WTC11 (cell line): Measurements from ENCODE around the gene SLC16A13.

Source experiments
- ATF3 ChIP-seq: sonication (generic); formaldehyde crosslinking; conservative IDR thresholded peaks from 2 replicates; pipeline ENCODE4 v1.8.1; 2022; ENCODE audit warnings: mild to moderate bottlenecking, missing genetic modification reagents
- ATF6 ChIP-seq: sonication (generic); formaldehyde crosslinking; IDR thresholded peaks from 2 replicates; pipeline ENCODE4 v1.8.1; 2023; ENCODE audit warnings: mild to moderate bottlenecking, missing genetic modification reagents
- CREB1 ChIP-seq: sonication (generic); formaldehyde crosslinking; IDR thresholded peaks from 2 replicates; pipeline ENCODE4 v1.8.0; 2023; ENCODE audit warnings: mild to moderate bottlenecking, missing genetic modification reagents
- CREM ChIP-seq: sonication (generic); formaldehyde crosslinking; IDR thresholded peaks from 2 replicates; pipeline ENCODE4 v1.8.1; 2022; ENCODE audit warnings: mild to moderate bottlenecking, missing genetic modification reagents, moderate library complexity
- CTCF ChIP-seq: fragments of 200-600 bp; IDR thresholded peaks from 2 replicates; pipeline ENCODE4 v1.8.0; 2022; ENCODE audit warnings: antibody characterized with exemption
- E2F5 ChIP-seq: sonication (generic); formaldehyde crosslinking; IDR thresholded peaks from 2 replicates; pipeline ENCODE4 v1.8.1; 2022; ENCODE audit warnings: mild to moderate bottlenecking, moderate library complexity, missing genetic modification reagents
- ESRRA ChIP-seq: sonication (generic); formaldehyde crosslinking; IDR thresholded peaks from 2 replicates; pipeline ENCODE4 v1.8.1; 2022; ENCODE audit warnings: mild to moderate bottlenecking, missing genetic modification reagents, borderline replicate concordance
- JUN ChIP-seq: sonication (generic); formaldehyde crosslinking; IDR thresholded peaks from 2 replicates; pipeline ENCODE4 v1.8.0; 2023; ENCODE audit warnings: mild to moderate bottlenecking, missing genetic modification reagents
- NFE2L1 ChIP-seq: sonication (generic); formaldehyde crosslinking; IDR thresholded peaks from 2 replicates; pipeline ENCODE4 v1.8.1; 2023; ENCODE audit warnings: missing genetic modification reagents
- SP1 ChIP-seq: sonication (generic); formaldehyde crosslinking; conservative IDR thresholded peaks from 2 replicates; pipeline ENCODE4 v1.8.1; 2022; ENCODE audit warnings: missing genetic modification reagents
- USF2 ChIP-seq: sonication (generic); formaldehyde crosslinking; IDR thresholded peaks from 2 replicates; pipeline ENCODE4 v1.8.1; 2023; ENCODE audit warnings: mild to moderate bottlenecking, missing genetic modification reagents, moderate library complexity
- ZSCAN18 ChIP-seq: fragments of 250-450 bp; sonication (Bioruptor Pico); IDR thresholded peaks from 2 replicates; pipeline ENCODE4 v2.1.2; 2022; ENCODE audit warnings: mild to moderate bottlenecking, moderate library complexity
- TF ChIP-seq, protein P1 (sequence below): sonication (generic); formaldehyde crosslinking; IDR thresholded peaks from 2 replicates; pipeline ENCODE4 v1.8.0; 2022; ENCODE audit warnings: missing genetic modification reagents

DNA sequence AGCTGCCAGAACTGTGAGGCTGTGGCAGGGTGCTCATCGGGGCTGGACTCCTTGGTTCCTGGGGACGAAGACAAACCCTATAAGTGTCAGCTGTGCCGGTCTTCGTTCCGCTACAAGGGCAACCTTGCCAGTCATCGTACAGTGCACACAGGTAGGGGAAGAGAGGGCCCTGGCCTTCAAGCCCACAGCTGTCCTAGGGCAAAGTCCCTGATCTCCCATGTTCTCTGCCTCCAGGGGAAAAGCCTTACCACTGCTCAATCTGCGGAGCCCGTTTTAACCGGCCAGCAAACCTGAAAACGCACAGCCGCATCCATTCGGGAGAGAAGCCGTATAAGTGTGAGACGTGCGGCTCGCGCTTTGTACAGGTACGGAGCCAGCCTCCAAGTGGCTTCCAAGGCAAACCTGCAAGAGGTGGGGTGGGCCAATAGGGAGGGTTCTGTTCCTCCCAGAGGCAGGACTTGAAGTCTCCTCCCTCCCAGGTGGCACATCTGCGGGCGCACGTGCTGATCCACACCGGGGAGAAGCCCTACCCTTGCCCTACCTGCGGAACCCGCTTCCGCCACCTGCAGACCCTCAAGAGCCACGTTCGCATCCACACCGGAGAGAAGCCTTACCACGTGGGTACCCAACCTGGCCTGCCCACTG is 9.2 kb upstream of the SLC16A13 start:
- TF ChIP-seq NFE2L1 (no peak), CTCF (no peak), CREB1 (CRISPR knock-in tag) (no peak), ATF6 (CRISPR knock-in tag) (no peak), ESRRA (no peak), CREM (CRISPR knock-in tag) (no peak), E2F5 (no peak), ATF3 (CRISPR knock-in tag) (no peak), SP1 (CRISPR knock-in tag) (no peak), JUN (CRISPR knock-in tag) (no peak), USF2 (no peak), ZSCAN18 (CRISPR knock-in tag) (no peak)
- TF ChIP-seq, protein P1, sequence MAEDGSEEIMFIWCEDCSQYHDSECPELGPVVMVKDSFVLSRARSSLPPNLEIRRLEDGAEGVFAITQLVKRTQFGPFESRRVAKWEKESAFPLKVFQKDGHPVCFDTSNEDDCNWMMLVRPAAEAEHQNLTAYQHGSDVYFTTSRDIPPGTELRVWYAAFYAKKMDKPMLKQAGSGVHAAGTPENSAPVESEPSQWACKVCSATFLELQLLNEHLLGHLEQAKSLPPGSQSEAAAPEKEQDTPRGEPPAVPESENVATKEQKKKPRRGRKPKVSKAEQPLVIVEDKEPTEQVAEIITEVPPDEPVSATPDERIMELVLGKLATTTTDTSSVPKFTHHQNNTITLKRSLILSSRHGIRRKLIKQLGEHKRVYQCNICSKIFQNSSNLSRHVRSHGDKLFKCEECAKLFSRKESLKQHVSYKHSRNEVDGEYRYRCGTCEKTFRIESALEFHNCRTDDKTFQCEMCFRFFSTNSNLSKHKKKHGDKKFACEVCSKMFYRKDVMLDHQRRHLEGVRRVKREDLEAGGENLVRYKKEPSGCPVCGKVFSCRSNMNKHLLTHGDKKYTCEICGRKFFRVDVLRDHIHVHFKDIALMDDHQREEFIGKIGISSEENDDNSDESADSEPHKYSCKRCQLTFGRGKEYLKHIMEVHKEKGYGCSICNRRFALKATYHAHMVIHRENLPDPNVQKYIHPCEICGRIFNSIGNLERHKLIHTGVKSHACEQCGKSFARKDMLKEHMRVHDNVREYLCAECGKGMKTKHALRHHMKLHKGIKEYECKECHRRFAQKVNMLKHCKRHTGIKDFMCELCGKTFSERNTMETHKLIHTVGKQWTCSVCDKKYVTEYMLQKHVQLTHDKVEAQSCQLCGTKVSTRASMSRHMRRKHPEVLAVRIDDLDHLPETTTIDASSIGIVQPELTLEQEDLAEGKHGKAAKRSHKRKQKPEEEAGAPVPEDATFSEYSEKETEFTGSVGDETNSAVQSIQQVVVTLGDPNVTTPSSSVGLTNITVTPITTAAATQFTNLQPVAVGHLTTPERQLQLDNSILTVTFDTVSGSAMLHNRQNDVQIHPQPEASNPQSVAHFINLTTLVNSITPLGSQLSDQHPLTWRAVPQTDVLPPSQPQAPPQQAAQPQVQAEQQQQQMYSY (CRISPR knock-in tag), result no peak
